NCI-H1092 treated with DMSO at 0.1 percent for 48 hours (cell line): Measurements from ENCODE around the gene TLE3.
A peak's percentile ranks its signal among the peaks of the same experiment; 100 is the strongest.

Experiments
- DNase-seq: peaks from one replicate; lab custom pipeline; 2025; lab: John Stamatoyannopoulos, UW

The TLE3 gene

GRCh38 chr15:70029297-70029701 is 68.4 kb downstream of the TLE3 start:
- DNase-seq = peak; percentile 10

GRCh38 chr15:70027518-70027917 is 70.2 kb downstream of the TLE3 start:
- DNase-seq = no peak

- DNase-seq = no peak
These were observed 70.7 kb downstream of the TLE3 start for GRCh38 chr15:70026991-70027390.

- DNase-seq = no peak
These were observed 72.1 kb downstream of the TLE3 start for GRCh38 chr15:70025413-70026296.

GRCh38 chr15:70024521-70024920 is 73.2 kb downstream of the TLE3 start:
- DNase-seq = no peak

GRCh38 chr15:70023769-70024491 is 73.8 kb downstream of the TLE3 start:
- DNase-seq = no peak

- DNase-seq = no peak
These were observed 74.5 kb downstream of the TLE3 start for GRCh38 chr15:70023064-70023768.

GRCh38 chr15:70020229-70020628 is 77.5 kb downstream of the TLE3 start:
- no peak for DNase-seq

GRCh38 chr15:70018646-70019600 is 78.8 kb downstream of the TLE3 start:
- no peak for DNase-seq

- DNase-seq = no peak
These were observed 79.9 kb downstream of the TLE3 start for GRCh38 chr15:70017801-70018200.

- no peak for DNase-seq
These were observed 80.7 kb downstream of the TLE3 start for GRCh38 chr15:70017025-70017424.

GRCh38 chr15:70016511-70016994 is 81.2 kb downstream of the TLE3 start:
- no peak for DNase-seq

- no peak for DNase-seq
These were observed 82.7 kb downstream of the TLE3 start for GRCh38 chr15:70014860-70015490.

GRCh38 chr15:70014331-70014730 is 83.4 kb downstream of the TLE3 start:
- DNase-seq = no peak

GRCh38 chr15:70013656-70014313 is 83.9 kb downstream of the TLE3 start:
- DNase-seq = no peak

GRCh38 chr15:70012895-70013294 is 84.8 kb downstream of the TLE3 start:
- DNase-seq = no peak

GRCh38 chr15:70008697-70009290 is 88.9 kb downstream of the TLE3 start:
- DNase-seq = no peak

GRCh38 chr15:70006259-70007147 is 91.2 kb downstream of the TLE3 start:
- DNase-seq = no peak

- no peak for DNase-seq
These were observed 92.9 kb downstream of the TLE3 start for GRCh38 chr15:70004826-70005225.
